H9 (cell line): ENCODE data around the gene RABL3. TPM values are rescaled to one million over a fixed set of nuclear protein-coding genes. Genes with fewer than 3 reads are reported as not detected.

Experiments used
- DNase-seq: peaks from one replicate; pipeline ENCODE4 v3.0.0-alpha.2; 2017
- H2AFZ ChIP-seq: one replicate; pipeline ENCODE4 v1.6.1; 2013; ENCODE audit warnings: mild to moderate bottlenecking, low read length, control low read depth, moderate library complexity
- H2AK5ac ChIP-seq: 2 replicates; pipeline ENCODE4 v1.6.1; 2013; ENCODE audit warnings: low read length, control low read depth, mixed read lengths; ENCODE audit not compliant: insufficient read length
- H2BK120ac ChIP-seq: one replicate; pipeline ENCODE4 v1.6.1; 2013; ENCODE audit warnings: low read depth, mild to moderate bottlenecking, low read length, control low read depth, inconsistent platforms; ENCODE audit not compliant: poor library complexity, severe bottlenecking
- H2BK12ac ChIP-seq: 2 replicates; pipeline ENCODE4 v1.6.1; 2013; ENCODE audit warnings: low read length, control low read depth, mixed read lengths, low read depth; ENCODE audit not compliant: insufficient read length
- H2BK15ac ChIP-seq: 2 replicates; pipeline ENCODE4 v1.6.1; 2013; ENCODE audit warnings: low read depth, low read length, control low read depth
- H2BK20ac ChIP-seq: one replicate; pipeline ENCODE4 v1.6.1; 2013; ENCODE audit warnings: low read depth, mild to moderate bottlenecking, low read length, control low read depth, inconsistent platforms; ENCODE audit not compliant: poor library complexity, severe bottlenecking
- H2BK5ac ChIP-seq: 2 replicates; pipeline ENCODE4 v1.6.1; 2013; ENCODE audit warnings: low read length, control low read depth, mixed read lengths; ENCODE audit not compliant: insufficient read length
- H3K14ac ChIP-seq: 2 replicates; pipeline ENCODE4 v1.6.1; 2013; ENCODE audit warnings: low read length, control low read depth; ENCODE audit not compliant: insufficient read depth
- H3K18ac ChIP-seq: 2 replicates; pipeline ENCODE4 v1.6.1; 2013; ENCODE audit warnings: low read depth, mild to moderate bottlenecking, mixed read lengths, low read length, control low read depth; ENCODE audit not compliant: insufficient read length
- H3K23ac ChIP-seq: 2 replicates; pipeline ENCODE4 v1.6.1; 2013; ENCODE audit warnings: low read length, control low read depth, mixed read lengths, low read depth; ENCODE audit not compliant: insufficient read length
- H3K23me2 ChIP-seq: 2 replicates; pipeline ENCODE4 v1.6.1; 2013; ENCODE audit warnings: low read depth, mild to moderate bottlenecking, mixed read lengths, low read length, control low read depth; ENCODE audit not compliant: insufficient read length, poor library complexity, severe bottlenecking
- H3K27ac ChIP-seq: 2 replicates; pipeline ENCODE4 v1.5.1; 2013; ENCODE audit warnings: low read length, control low read depth, mixed read lengths, low read depth; ENCODE audit not compliant: insufficient read length
- H3K27me3 ChIP-seq: 2 replicates; pipeline ENCODE4 v1.6.1; 2013; ENCODE audit warnings: low read length, control low read depth, inconsistent platforms; ENCODE audit not compliant: insufficient read depth
- H3K4ac ChIP-seq: 2 replicates; pipeline ENCODE4 v1.6.1; 2013; ENCODE audit warnings: low read depth, mild to moderate bottlenecking, control low read depth, inconsistent platforms, low read length, moderate library complexity
- H3K4me1 ChIP-seq: 2 replicates; pipeline ENCODE4 v1.6.1; 2013; ENCODE audit warnings: low read length, control low read depth, inconsistent platforms; ENCODE audit not compliant: insufficient read depth
- H3K4me2 ChIP-seq: 2 replicates; pipeline ENCODE4 v1.6.1; 2013; ENCODE audit warnings: low read length, control low read depth, mixed read lengths; ENCODE audit not compliant: insufficient read length, insufficient read depth
- H3K56ac ChIP-seq: 2 replicates; pipeline ENCODE4 v1.6.1; 2013; ENCODE audit warnings: low read depth, mild to moderate bottlenecking, mixed read lengths, low read length, control low read depth; ENCODE audit not compliant: insufficient read length
- H3K79me1 ChIP-seq: 2 replicates; pipeline ENCODE4 v1.6.1; 2013; ENCODE audit warnings: low read depth, mild to moderate bottlenecking, moderate library complexity, low read length, control low read depth, inconsistent platforms; ENCODE audit not compliant: insufficient read depth, poor library complexity, severe bottlenecking
- H3K79me2 ChIP-seq: 2 replicates; pipeline ENCODE4 v1.6.1; 2013; ENCODE audit warnings: low read length, control low read depth, inconsistent platforms; ENCODE audit not compliant: insufficient read depth
- H3K9ac ChIP-seq: 2 replicates; pipeline ENCODE4 v1.6.1; 2013; ENCODE audit warnings: low read length, control low read depth, mixed read lengths; ENCODE audit not compliant: insufficient read length; ENCODE audit errors: extremely low read depth
- H3K9me3 ChIP-seq: one replicate; pipeline ENCODE4 v1.6.1; 2013; ENCODE audit warnings: low read depth, low read length, inconsistent platforms; ENCODE audit not compliant: control insufficient read depth
- H3T11ph ChIP-seq: one replicate; pipeline ENCODE4 v1.6.1; 2013; ENCODE audit warnings: mild to moderate bottlenecking, low read length, control low read depth, inconsistent platforms
- H4K20me1 ChIP-seq: one replicate; pipeline ENCODE4 v1.6.1; 2013; ENCODE audit not compliant: control insufficient read depth, insufficient read length, insufficient read depth
- H4K5ac ChIP-seq: 2 replicates; pipeline ENCODE4 v1.6.1; 2013; ENCODE audit warnings: low read depth, mild to moderate bottlenecking, mixed read lengths, low read length, control low read depth; ENCODE audit not compliant: insufficient read length
- H4K8ac ChIP-seq: replicated peaks from 2 replicates; pipeline ENCODE4 v1.6.1; 2013; ENCODE audit warnings: low read length, control low read depth, mixed read lengths, low read depth; ENCODE audit not compliant: insufficient read length
- H4K91ac ChIP-seq: 2 replicates; pipeline ENCODE4 v1.6.1; 2013; ENCODE audit warnings: low read depth, mild to moderate bottlenecking, moderate library complexity, mixed read lengths, low read length, control low read depth; ENCODE audit not compliant: insufficient read length
- H3K27ac Mint-ChIP-seq, 3 experiments: 2 replicates in 2 of 3; 3 replicates in 1 of 3; pipeline ENCODE4 v1.8.0; 2020 to 2021; ENCODE audit warnings: mixed read lengths in 3 of 3, mild to moderate bottlenecking in 1 of 3, moderate library complexity in 1 of 3
- H3K27me3 Mint-ChIP-seq: 2 replicates; pipeline ENCODE4 v1.8.0; 2021; ENCODE audit warnings: low read depth, mild to moderate bottlenecking, moderate library complexity, mixed read lengths
- H3K36me3 Mint-ChIP-seq, 3 experiments: 2 replicates in 2 of 3; 3 replicates in 1 of 3; pipeline ENCODE4 v1.8.0; 2020 to 2021; ENCODE audit warnings: low read depth in 3 of 3, mixed read lengths in 3 of 3; ENCODE audit not compliant: insufficient read depth in 1 of 3
- H3K4me1 Mint-ChIP-seq, 2 experiments: 2 replicates each; pipeline ENCODE4 v1.8.0; 2020; ENCODE audit warnings: mixed read lengths in 2 of 2
- H3K4me3 Mint-ChIP-seq, 2 experiments: 2 replicates in 1 of 2; 3 replicates in 1 of 2; pipeline ENCODE4 v1.8.0; 2020 to 2021; ENCODE audit warnings: mild to moderate bottlenecking in 2 of 2, mixed read lengths in 2 of 2, moderate library complexity in 1 of 2
- H3K9me3 Mint-ChIP-seq, 2 experiments: 2 replicates in 1 of 2; 3 replicates in 1 of 2; pipeline ENCODE4 v1.8.0; 2020; ENCODE audit warnings: mild to moderate bottlenecking in 2 of 2, mixed read lengths in 2 of 2, moderate library complexity in 1 of 2
- CTCF ChIP-seq: fragments of 200-600 bp; sonication (generic); conservative IDR thresholded peaks from 3 replicates; pipeline ENCODE4 v1.8.0; 2021; ENCODE audit warnings: antibody characterized with exemption, mild to moderate bottlenecking
- WGBS: extraction: QIAGEN DNeasy Blood & Tissue Kit; methylation state at CpG from one replicate; pipeline ENCODE4 v1.1.7; 2013; ENCODE audit warnings: missing lambda C conversion rate, low lambda C conversion rate, mixed read lengths; ENCODE audit not compliant: insufficient read length; ENCODE audit errors: extremely low coverage; 5-methylcytosine and 5-hydroxymethylcytosine counted together
- total RNA-seq: library from RNA; stranded (reverse); gene quantifications from 2 replicates; pipeline ENCODE4 v1.2.1, GENCODE V29; 2021

Gene RABL3
- total RNA-seq, 1 experiment from 2014 or later, result 26.7 TPM

GRCh38 chr3:120636795-120637401, 105.4 kb downstream of the RABL3 start:
- Mint-ChIP-seq H3K4me1 (peaks cover 12 to 15% of the 10 kb centered on the region in 2 experiments), H3K27me3 (no peaks in the 10 kb centered on the region), H3K36me3 (peaks cover 3 to 10% (median 5%) of the 10 kb centered on the region in 3 experiments; a peak in 4 of 7 replicates), H3K27ac (no peak overlapping the region), H3K4me3 (no peak overlapping the region), H3K9me3 (peaks cover 4 to 8% of the 10 kb centered on the region in 2 experiments; a peak in 4 of 5 replicates)
- Histone ChIP-seq H3K4me2 (no peak overlapping the region), H3K9me3 (no peaks in the 10 kb centered on the region), H2BK120ac (no peak overlapping the region), H4K20me1 (no peaks in the 10 kb centered on the region), H4K8ac (no peak overlapping the region), H4K91ac (no peak overlapping the region), H2AK5ac (no peak overlapping the region), H2AFZ (no peak overlapping the region), H3K79me1 (no peaks in the 10 kb centered on the region), H3K79me2 (no peaks in the 10 kb centered on the region), H3K23me2 (no peaks in the 10 kb centered on the region), H2BK20ac (no peak overlapping the region), H3T11ph (no peak overlapping the region), H3K4ac (no peak overlapping the region), H3K27ac (no peak overlapping the region), H2BK15ac (no peak overlapping the region), H3K9ac (no peak overlapping the region), H3K23ac (no peak overlapping the region), H3K18ac (no peak overlapping the region), H2BK5ac (no peak overlapping the region), H3K4me1 (no peaks in the 10 kb centered on the region), H2BK12ac (no peak overlapping the region), H3K56ac (no peak overlapping the region), H3K27me3 (no peaks in the 10 kb centered on the region), H3K14ac (no peak overlapping the region), H4K5ac (no peak overlapping the region)
- DNase-seq, result no peak
- no CpG with 5 or more reads among the region's 2 CpGs for WGBS
- no peak for TF ChIP-seq CTCF

Other genes starting within 250 kb of the RABL3 start
- 209 and 217 TPM in 2 replicates for gene NDUFB4, start 146.2 kb downstream of the RABL3 start, total RNA-seq
- gene HGD, start 60.3 kb downstream of the RABL3 start, total RNA-seq, result 0.33 TPM in 1 of 2 replicates, not detected in the other
- 88.8 and 92.0 TPM in 2 replicates for gene GTF2E1, start 228 bp upstream of the RABL3 start, total RNA-seq
- gene STXBP5L, start 165.7 kb upstream of the RABL3 start, total RNA-seq, result 4.4 and 4.7 TPM in 2 replicates